ENCODE data around the gene CSF2.

- TF ChIP-seq SP1 (IDR thresholded peaks at IDR 0.05; ENCODE audit: low read depth) = no peak
- TF ChIP-seq, protein P1, sequence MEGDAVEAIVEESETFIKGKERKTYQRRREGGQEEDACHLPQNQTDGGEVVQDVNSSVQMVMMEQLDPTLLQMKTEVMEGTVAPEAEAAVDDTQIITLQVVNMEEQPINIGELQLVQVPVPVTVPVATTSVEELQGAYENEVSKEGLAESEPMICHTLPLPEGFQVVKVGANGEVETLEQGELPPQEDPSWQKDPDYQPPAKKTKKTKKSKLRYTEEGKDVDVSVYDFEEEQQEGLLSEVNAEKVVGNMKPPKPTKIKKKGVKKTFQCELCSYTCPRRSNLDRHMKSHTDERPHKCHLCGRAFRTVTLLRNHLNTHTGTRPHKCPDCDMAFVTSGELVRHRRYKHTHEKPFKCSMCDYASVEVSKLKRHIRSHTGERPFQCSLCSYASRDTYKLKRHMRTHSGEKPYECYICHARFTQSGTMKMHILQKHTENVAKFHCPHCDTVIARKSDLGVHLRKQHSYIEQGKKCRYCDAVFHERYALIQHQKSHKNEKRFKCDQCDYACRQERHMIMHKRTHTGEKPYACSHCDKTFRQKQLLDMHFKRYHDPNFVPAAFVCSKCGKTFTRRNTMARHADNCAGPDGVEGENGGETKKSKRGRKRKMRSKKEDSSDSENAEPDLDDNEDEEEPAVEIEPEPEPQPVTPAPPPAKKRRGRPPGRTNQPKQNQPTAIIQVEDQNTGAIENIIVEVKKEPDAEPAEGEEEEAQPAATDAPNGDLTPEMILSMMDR (IDR thresholded peaks at IDR 0.05 in 2 of 3, conservative IDR thresholded peaks at IDR 0.05 in 1 of 3; ENCODE audit: borderline replicate concordance in 1 of 3, insufficient read depth in 1 of 3, low read depth in 2 of 3, low read length in 2 of 3) = no peak
- TF ChIP-seq, protein P2, sequence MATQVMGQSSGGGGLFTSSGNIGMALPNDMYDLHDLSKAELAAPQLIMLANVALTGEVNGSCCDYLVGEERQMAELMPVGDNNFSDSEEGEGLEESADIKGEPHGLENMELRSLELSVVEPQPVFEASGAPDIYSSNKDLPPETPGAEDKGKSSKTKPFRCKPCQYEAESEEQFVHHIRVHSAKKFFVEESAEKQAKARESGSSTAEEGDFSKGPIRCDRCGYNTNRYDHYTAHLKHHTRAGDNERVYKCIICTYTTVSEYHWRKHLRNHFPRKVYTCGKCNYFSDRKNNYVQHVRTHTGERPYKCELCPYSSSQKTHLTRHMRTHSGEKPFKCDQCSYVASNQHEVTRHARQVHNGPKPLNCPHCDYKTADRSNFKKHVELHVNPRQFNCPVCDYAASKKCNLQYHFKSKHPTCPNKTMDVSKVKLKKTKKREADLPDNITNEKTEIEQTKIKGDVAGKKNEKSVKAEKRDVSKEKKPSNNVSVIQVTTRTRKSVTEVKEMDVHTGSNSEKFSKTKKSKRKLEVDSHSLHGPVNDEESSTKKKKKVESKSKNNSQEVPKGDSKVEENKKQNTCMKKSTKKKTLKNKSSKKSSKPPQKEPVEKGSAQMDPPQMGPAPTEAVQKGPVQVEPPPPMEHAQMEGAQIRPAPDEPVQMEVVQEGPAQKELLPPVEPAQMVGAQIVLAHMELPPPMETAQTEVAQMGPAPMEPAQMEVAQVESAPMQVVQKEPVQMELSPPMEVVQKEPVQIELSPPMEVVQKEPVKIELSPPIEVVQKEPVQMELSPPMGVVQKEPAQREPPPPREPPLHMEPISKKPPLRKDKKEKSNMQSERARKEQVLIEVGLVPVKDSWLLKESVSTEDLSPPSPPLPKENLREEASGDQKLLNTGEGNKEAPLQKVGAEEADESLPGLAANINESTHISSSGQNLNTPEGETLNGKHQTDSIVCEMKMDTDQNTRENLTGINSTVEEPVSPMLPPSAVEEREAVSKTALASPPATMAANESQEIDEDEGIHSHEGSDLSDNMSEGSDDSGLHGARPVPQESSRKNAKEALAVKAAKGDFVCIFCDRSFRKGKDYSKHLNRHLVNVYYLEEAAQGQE (IDR thresholded peaks at IDR 0.05; ENCODE audit: low read depth) = no peak
- no peak for TF ChIP-seq YY1 (IDR thresholded peaks at IDR 0.05; ENCODE audit: extremely low read depth, insufficient replicate concordance, low read depth, low read length)
- TF ChIP-seq POLR2A (IDR thresholded peaks at IDR 0.05; ENCODE audit: borderline replicate concordance, extremely low read depth, insufficient read depth, insufficient read length) = no peak
- TF ChIP-seq EZH2phosphoT487 (IDR thresholded peaks at IDR 0.05; ENCODE audit: borderline replicate concordance) = no peak
- TF ChIP-seq SIN3A (IDR thresholded peaks at IDR 0.05; ENCODE audit: low read depth) = no peak
Observed at GRCh38 chr5:132049559-132049958, 24.0 kb upstream of the CSF2 start.

Data from HCT116 (cell line).